SH-SY5Y (cell line): ENCODE data around the gene PHLDB2.

Experiments
- GATA2 ChIP-seq: IDR thresholded peaks from 2 replicates; pipeline ENCODE4 v1.6.1; 2011; ENCODE audit warnings: mild to moderate bottlenecking, low read depth, low read length
- GATA3 ChIP-seq: IDR thresholded peaks from 2 replicates; pipeline ENCODE4 v1.6.1; 2011; ENCODE audit warnings: low read depth, mild to moderate bottlenecking, low read length, moderate library complexity

GRCh38 chr3:111971533-111972130 lies 112.6 kb downstream of the PHLDB2 start:
- TF ChIP-seq GATA2 (no peak), GATA3 (no peak)
